NCI-H226 (cell line): Measurements from ENCODE around the gene TRIM25.

Experiments used
- DNase-seq: peaks from one replicate; pipeline ENCODE4 v3.0.0-alpha.2; 2015

TRIM25 gene

DNA sequence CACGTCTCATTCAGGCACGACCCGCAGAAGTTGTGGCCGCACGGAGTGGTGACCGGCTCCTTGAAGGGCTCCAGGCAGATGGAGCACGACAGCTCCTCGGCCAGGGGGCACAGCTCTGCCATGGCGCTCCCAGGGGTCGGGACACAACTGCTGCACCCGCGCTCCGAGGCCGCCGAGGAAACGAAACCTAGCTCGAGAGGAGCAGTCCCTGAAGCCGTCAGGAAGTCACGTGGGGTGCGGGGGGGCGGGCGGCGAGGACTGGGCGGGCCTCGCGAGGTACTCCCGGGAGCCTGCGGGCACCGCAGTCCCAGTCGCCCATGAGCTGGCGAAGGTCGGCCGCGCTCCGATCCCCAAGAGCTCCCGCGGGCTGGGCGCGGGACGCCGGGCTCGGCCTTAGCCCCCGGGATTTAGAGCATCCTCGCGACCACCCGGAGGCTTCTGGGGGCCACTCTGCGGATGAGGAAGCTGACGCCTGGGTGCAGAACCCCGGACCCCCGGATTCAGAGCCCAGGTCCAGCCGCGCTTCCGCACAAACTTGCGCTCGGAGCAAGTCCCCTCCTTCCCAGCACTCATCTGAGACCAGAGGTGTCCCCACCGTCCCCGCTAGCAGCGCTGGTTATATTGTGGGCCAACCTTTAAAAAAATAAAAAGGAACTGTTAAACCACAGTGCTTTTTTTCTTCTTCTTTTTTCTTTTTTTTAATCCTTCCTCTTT, at the start of gene TRIM25:
Gene TRIM25 (minus strand): TSS at position 183 of the 714 bp plus-strand sequence. CDS start 61 bp downstream, at position 122.
- DNase-seq, result peak; percentile 88

- DNase-seq, result peak; percentile 79
These were observed 47.0 kb upstream of the TRIM25 start, which contains the start of gene COIL for GRCh38 chr17:56960596-56961538. Gene COIL, minus strand, starts transcription at chr17:56961050. Its CDS starts 31 bp downstream, at chr17:56961019.

- DNase-seq, result no peak
These were observed 43.1 kb upstream of the TRIM25 start for GRCh38 chr17:56956992-56957391.

DNA sequence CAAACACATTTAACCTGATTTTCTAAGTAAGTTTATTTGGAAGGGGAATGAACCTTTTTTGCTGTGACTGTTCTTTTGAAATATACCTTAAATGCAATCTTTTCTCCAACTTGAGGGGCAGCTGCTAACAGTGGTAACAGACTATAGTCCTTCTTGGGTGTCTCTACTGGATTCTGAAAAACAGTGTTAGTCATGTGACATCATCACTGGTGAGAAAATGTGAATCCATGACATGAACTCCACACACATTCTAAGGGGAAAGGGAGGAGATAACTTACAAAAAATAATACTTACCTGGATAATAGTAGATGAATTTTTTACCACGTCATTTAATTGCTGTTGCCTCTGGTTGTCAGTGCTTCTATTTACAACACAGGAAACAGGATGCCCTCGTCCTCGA, 35.7 kb upstream of the TRIM25 start:
- DNase-seq, result no peak

GRCh38 chr17:56948491-56948890, 34.6 kb upstream of the TRIM25 start:
- DNase-seq, result peak; percentile 5

GRCh38 chr17:56947741-56948140, 33.9 kb upstream of the TRIM25 start:
- no peak for DNase-seq

DNA sequence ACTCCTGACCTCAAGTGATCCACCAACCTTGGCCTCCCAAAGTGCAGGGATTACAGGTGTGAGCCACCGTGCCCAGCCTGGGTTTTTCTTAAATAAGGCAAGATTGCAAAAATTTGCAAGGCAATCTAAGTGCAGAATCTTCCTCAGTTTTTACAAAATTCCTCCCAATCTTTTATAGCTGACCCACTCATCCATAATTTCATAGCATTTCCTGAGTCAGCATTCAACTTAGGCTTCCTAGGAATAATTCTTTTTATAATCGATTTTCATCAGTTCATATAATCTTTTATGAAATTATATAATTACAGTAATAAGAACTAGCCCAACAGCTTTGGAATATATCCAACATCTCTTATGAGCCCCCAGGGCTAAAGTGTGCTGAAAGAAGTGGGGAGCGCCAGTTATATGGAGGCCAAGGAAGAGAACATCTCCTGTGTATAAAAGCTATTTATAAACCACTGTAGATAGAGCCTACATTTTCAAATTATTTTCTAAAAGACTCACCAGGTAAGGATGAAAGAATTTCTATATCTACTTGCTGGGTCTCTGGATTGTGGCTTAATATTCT, 32.2 kb upstream of the TRIM25 start:
- DNase-seq, result no peak

DNA sequence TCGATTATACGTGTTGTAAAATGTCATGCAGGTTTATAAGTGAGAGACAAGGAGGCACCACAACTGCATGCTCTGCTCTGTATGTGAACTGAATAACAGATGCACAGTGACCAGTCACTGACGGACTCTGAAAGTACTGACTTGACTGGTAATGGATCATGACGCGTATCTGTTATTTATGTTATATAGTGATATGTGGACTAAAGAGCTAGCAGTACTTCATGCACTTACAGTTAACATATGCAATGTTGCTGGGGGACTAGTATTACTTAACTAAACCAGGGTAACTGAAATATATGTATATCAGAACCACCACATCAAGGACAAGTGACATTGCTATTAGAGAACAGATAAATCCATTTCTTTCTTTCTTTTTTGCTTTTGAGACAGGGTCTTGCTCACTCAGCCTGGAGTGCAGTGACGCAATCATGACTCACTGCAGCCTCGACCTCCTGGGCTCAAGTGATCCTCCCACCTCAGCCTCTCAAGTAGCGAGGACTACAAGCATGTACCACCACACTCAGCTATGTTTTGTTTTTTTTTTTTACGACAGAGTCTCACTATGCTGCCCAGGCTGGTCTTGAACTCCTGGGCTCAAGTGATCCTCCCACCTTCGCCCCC, 29.8 kb upstream of the TRIM25 start:
- no peak for DNase-seq

DNA sequence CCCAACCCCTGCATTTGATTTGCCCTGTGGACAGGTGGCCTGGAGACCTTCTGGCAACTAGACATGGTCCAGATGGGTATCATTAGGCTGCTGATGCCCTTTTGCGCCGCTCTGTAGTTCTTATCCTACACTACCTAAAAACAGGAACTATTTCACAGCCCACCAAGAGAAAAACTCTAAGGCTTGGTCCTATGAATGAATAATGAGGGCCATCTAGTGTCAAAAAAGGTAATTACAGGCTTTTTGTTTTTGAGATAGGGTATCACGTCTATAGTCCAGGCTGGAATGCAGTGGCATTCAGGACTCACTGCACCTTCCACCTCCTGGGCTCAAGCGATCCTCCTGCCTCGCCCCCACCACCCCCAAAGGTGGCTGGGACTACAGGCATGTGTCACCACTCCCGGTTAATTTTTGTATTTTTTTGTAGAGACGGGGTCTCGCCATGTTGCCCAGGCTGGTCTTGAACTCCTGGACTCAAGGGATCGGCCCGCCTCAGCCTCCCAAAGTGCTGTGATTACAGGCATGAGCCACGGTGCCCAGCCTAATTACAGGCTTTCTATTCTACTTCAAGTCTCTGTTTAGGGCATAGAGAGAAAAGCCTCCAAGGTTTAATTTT, 26.1 kb upstream of the TRIM25 start:
- DNase-seq, result peak; percentile 30

DNA sequence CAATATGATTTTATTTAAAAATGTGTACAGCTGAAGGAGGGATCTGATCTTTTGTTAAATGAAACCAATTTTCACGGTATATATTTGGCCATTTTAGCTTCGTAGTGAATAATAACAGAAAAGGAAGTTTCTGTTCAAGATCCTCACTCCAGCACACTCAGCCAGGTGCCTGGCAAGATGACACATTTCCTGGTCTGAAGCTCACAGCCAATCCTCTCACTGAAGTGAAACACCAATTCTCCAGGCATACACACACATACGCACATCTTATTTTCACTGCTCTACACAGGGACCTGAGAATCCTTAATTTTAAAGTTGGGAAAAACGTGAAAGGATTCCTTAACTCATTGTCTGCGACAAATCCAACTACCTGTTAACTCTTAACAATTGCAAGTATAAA, 24.4 kb upstream of the TRIM25 start:
- DNase-seq, result peak; percentile 19

GRCh38 chr17:56937687-56938086, 23.8 kb upstream of the TRIM25 start:
- no peak for DNase-seq

GRCh38 chr17:56936697-56937322, 23.0 kb upstream of the TRIM25 start:
- no peak for DNase-seq

DNA sequence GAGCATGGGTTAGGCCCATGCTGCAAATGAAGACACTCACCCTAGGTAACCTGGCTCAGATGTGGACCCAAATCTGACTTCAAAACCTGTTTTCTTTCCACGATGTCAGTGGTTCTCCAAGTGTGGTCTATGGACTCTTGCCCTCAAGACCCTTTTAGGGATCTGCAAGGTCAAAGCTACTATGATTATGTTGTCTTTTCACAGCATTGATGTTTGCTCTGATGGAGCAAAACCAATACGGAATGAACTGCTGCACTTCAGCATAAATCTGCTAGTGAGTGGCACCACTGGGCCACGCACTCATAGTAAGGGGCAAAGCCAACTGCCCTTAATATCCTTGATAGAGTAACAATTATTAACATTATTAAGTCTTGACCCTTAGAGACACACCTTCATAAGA, 21.6 kb upstream of the TRIM25 start:
- DNase-seq, result no peak

GRCh38 chr17:56934280-56934679, 20.4 kb upstream of the TRIM25 start:
- DNase-seq, result no peak

DNA sequence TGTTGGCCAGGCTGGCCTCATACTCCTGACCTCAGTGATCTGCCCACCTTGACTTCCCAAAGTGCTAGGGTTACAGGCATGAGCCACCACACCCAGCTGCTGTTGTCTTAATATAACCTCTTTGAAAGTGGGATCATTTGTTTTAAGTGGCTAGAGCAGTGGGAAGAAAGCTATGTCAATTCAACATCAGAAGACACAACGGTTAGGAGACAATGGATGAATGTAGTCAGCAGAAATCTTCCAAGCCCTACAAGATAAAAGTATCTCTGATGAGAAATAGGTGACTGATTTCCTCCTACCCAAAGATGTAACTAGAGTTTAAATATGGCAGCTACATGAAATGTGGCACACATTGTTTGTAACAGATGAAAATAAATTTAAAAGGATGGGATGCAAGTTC, 20.0 kb upstream of the TRIM25 start:
- no peak for DNase-seq

GRCh38 chr17:56933151-56933745, 19.4 kb upstream of the TRIM25 start:
- DNase-seq, result no peak

DNA sequence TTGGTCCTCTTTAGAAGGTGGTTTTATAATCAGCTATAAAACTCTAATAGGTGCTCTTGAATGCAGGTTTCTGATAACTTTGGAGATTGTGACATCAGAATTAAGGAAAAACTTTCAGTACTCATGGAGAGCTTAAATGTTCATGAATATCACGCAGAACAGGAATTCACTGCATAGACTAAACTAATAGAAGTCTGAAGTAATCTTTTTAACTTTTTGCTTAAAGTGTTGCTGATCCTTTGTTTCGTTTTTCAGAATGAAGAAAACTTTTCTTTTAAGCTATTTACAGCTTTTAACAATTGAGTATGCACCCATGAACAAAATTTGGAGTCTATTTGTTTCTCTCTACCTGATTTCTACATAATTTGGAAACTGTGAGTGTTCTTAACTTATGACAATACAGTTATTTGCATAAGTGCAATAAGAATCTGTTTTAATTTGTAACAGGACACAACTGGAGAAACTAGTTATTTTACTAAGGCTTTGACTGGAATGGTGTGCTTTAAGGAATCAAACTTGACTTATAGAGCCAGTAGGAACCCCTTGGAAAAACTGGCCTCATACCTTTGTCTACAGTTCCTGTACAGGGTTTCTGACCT, 17.0 kb upstream of the TRIM25 start:
- DNase-seq, result no peak

GRCh38 chr17:56929362-56929969, 15.6 kb upstream of the TRIM25 start:
- peak; percentile 30 for DNase-seq

DNA sequence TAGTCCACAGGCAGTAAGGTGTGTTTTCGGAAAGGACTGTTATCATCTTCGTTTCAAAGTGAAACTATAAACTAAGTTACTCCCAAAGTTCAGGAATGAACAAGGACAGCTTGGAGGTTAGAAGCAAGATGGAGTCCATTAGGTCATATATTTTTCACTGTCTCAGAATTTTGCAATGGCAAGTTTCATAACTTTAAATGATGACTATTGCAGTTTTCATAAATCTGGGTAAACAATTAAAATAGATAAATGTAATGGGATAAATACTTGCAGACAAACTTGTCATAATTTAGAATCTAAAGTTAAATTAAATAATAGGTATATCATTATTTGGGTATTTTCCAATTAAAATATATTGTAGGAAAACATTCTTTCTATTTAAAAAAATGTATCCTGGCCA, 14.7 kb upstream of the TRIM25 start:
- DNase-seq, result no peak

DNA sequence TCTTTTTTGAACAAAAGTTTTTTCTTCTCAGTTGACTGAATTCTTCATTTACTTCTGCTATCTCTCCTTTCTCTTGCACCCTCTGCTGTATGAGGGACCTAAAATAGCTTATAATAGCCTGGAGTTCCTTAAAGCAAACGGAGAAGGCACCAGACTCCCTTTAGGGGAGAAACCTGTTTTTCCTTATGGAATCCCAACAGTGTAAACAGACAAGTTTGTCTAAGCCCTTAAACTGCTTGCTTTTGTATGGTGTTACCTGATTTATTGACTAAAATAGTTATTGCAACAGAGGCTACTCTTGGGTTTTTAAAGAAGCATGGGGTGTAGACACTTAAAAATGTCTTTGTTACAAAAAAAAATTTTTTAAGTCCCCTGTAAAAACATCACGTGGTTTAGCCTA, 12.9 kb upstream of the TRIM25 start:
- DNase-seq, result no peak

- DNase-seq, result no peak
These were observed 12.4 kb upstream of the TRIM25 start for GRCh38 chr17:56926270-56926669.
